GM18870 (cell line): ENCODE data around the gene TSTD2.

ENCODE experiments used
- ATAC-seq: cut with Tn5 transposase; IDR thresholded peaks from one replicate; pipeline ENCODE4 v1.9.1; 2021; ENCODE audit warnings: moderate library complexity; ENCODE audit not compliant: unreplicated experiment

TSTD2 gene

DNA sequence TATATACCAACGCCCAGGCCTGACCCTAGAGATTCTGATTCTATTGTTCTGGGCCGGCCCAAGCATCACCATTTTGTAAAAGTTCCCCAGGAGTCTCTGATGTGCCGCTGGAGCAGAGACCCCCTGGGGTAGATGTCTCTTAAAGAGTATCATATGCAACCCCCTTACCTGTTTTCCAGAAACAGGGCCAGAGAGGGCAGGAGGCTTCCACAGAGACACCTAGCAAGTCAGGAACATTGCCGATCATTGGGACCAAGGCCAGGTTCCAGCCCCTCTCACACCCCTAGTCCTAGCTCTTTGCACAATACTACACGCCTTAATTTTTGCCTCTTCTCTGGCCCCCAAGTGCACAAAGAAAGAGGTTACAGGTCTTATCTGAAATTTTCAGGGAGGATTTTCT is 67.9 kb downstream of the TSTD2 start:
- no peak for ATAC-seq

DNA sequence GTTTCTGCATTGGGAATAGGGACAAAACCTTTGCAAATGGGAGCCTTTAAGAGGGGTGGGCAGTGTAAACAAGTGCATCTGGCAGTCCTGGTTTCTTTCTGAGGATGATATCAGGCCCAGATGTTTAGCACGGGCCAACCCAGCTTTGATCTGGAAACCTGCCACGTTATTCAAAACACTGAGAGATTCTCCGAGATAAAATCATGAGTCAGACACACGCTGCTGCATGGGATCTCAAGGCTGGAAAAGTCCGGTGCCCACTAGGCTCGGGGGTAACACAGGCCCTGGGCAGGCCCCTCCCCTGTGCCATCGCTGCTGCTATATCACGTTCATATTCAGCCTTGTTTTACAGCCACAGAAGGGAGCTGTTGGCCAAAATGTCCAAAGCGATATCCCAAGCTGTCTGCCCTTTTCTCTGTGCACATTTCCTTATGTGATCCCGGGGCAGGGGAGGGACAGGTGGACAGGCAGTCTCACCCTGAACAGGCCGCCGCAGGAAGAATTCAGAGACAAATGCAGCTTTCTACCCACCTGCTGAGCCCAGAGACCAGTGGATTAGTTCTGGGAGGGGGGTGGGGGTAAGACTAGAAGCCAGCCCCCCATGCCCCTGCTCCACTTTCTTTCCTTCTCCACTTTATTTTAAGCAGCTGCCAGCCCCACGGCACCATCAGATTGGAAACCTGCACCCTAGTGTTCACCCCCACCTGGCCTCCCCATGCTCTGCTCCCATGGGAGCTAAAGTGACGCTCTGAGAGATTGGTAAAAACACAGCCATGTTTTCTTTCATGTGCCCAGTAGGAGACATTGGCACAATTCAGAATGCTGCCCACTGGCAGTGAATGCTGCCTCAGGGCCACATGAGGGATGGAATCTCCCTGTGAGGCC is 68.6 kb downstream of the TSTD2 start:
- ATAC-seq: no peak

DNA sequence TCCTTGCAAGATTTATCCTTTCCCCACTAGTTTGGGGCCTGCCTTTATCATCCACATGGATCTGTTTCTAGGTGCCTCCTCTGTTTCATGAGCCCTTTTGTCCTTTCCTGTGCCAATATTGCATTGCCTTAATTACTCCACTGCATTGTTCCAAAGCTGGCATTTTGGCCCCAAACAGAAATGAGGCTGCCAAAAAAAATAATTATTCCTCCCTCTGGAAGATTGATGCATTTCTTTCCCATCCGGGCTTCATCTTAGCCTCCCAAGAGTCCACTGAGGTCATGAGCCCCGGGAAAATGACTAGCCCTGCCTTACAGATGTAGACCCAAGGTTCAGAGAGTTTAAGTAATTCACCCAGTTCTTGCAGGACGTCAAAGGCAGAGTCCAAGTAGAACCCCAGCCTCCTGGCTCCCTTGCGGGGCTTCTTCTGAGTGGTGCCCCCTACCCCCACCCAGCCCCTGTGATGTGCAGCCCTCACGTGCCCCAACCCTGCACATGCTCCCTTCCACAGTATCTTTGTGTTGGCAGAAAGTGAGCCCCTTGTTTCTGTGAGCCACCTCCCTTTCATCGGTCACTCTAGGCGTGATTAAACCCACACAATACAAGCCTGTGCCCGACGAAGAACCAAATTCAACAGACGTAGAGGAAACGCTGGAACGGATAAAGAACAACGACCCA is 69.6 kb downstream of the TSTD2 start:
- ATAC-seq: no peak

- ATAC-seq: no peak
Observed at GRCh38 chr9:97562542-97562941, 70.6 kb downstream of the TSTD2 start.

DNA sequence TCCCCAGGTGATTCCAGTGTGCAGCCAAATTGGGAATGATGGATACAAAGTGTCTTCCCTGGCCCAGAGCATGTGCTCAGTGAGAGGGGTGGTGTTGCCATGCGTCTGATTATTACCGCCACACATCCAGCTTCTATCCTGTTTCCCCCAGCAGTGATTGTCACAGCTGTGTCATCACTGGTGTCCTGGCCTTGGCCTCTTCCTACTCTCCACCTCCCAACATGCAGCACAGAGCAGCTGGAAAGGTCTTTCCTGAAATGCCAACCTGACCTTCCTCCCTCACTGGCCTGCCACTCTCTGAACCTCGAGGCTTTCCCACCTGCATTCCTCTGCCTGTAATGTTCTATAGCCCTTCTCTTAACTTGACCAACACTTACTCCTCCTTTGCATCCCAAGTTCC is 71.7 kb downstream of the TSTD2 start:
- ATAC-seq: no peak

GRCh38 chr9:97560851-97561250 is 72.3 kb downstream of the TSTD2 start:
- ATAC-seq: no peak

DNA sequence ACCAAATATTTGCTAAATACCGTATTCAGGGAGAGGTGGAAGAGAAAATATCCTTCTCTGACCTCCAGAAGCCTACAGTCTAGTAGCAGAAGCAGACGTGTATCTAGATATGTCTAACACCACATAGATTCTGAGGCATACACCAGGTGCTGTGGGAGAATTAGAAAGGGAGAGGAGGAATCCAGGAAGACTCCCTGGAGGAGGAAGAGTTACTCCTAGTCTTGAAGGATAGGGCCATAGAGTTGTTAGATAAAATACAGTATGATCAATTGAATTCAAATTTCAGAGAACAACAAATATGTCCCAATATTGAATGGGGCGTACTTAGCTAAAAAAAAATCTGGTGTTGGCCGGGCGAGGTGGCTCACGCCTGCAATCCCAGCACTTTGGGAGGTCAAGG is 73.0 kb downstream of the TSTD2 start:
- ATAC-seq: no peak

DNA sequence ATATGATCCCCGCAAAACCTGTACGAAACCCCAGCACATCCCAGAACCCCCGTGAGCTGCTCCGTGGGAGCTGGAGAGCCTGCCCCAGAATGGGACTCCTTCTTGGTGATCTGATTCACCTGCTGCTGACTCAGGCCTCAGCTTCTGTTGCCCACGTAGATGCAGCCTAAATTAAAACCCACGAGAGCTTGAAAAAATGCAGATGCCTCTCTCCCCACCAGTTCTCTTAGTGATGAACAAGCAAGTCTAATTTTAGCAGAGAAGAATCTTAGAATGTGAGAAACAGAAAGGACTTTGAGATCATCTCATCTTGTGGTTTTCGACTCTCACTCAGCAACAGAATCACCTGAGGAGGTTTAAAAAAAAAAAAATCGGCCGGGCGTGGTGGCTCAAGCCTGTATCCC is 74.1 kb downstream of the TSTD2 start:
- peak; percentile 63 for ATAC-seq

- peak; percentile 20 for ATAC-seq
Observed at GRCh38 chr9:97558701-97559101, 74.5 kb downstream of the TSTD2 start.

- no peak for ATAC-seq
Observed at GRCh38 chr9:97557606-97558095, 75.5 kb downstream of the TSTD2 start.

DNA sequence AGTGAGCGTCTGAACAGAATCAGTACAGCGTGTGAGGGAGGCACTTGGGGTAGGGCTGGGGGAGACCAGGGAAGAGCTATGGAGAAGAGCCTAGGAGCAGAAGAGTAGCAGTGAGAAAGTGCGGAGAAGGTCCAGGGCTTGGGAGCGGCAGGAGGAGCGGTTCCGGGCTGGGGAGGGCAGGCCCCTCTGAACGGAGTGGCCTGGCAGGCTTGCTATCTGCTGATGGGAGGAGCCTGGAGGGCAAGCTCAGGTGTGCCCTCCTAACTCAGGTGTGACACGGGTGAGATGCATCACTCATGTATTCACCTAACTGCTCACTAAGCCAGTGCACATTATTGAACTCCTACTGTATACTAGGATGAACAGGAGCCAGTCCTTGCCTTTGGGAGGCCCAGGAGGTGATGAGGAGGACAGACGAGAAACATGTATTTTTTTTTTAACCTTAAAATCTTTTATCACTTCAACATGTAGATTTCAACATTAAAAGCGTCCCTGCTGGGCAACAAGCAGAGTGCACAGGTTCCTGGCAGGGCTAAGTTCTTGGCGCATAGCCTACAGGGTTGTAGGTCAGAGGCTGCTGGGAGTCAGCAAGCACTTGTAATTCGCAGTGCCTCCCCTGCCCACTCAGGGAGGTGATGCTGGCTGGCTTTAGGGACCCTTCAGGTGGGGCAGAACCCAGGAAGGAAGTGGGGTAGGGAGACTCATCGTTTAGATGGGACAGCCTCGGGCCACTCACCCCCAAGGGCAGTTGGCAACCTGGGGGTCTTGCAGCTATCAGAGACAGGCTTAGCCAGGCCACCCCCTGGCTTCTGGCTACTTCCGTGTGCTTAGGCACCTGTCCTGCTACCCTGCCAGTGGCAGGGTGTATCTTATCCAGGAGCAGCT is 76.2 kb downstream of the TSTD2 start:
- no peak for ATAC-seq

DNA sequence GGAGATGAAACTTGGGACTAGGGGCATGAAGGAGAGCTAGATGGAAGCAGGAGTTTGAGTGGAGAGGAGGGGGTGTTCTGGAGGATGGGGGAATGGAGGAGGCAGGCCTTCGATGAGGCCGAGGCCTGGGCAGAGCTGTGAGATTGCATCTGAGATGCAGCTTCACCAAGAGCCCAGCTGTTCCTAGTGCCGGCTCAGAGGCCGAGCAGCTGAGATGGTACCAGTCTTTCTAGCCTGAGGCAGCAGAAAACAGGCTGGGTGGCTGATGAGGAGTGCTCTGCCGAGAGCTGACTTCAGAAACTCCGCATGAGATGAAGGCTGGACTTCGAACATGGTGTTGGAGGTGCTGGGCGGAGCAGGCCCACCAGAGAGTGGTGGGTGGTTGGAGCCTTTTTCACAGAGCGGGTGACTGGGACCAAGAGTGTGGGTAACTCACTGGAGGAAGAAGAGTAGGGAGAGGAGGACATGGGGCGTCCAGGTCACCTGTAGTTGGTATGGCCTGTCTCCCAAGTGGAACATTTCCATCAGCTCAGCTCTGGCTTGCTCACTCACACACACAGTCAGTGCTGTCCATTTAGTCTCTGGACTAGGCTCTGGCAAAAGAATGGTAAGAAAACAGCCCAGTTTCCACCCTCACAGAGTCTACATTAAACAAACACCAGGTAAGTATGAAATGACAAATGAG is 77.0 kb downstream of the TSTD2 start:
- ATAC-seq: no peak

DNA sequence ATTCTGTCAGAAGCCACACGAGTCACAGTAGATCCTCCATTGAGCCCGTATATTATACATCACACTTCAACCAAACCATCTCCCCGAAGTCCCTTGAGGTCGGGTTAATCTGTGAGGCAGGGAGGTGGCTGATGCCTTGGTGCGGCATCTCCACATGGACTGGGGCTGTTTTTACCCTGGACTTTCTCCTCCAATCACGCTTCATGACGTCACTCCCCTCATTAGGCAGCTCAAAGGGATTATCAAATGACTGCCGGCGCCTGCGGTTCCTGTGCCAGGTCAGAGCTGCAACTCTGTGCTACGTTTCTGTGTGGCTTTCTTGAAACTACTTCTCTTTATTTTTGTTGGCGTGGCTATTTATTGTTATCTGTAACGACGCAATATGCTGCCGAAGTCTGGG is 78.0 kb downstream of the TSTD2 start:
- ATAC-seq: no peak

DNA sequence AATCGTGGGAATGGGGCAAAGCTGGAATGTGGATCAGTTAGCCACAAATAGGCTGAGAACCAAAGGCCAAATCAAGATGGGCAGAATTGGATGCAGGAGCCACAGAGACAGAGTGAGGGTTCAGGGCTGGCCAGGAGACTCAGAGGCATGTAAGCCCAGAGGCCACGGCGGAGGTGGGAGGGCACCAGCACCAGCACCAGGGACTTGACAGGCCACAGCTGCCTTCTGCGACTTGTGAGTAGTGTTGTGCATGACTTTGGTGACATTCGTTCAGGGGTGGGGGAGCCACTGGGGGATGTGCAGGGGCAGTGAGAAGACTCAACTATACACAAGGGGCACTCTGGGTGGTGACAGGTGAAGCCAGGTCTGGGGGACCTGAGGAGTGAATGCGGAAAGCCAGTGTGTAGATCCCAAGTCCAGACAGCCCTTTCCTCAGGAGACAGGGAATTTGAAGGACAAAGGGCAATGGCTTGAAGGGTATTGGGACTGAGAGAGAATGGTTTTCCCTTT is 78.5 kb downstream of the TSTD2 start:
- ATAC-seq: no peak

GRCh38 chr9:97553841-97554240 is 79.3 kb downstream of the TSTD2 start:
- ATAC-seq: no peak

GRCh38 chr9:97553141-97553540 is 80.0 kb downstream of the TSTD2 start:
- ATAC-seq: no peak

DNA sequence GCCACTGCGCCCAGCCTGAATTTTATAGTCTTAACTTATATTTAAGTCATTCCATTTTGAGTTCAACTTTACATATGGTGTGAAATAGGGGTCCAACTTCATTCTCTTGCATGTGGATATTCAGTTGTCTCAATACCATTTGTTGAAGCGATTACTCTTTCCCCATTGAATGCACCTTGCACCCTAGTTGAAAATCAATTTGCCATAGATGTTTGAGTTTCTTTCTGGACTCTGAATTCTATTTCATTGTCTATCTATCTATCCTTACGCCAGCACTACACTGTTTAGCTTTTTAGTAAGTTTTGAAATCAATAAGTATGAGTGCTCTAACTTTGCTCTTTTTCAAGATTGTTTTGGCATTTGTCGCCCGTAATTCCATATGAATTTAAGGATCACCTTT is 81.9 kb downstream of the TSTD2 start:
- ATAC-seq: no peak

DNA sequence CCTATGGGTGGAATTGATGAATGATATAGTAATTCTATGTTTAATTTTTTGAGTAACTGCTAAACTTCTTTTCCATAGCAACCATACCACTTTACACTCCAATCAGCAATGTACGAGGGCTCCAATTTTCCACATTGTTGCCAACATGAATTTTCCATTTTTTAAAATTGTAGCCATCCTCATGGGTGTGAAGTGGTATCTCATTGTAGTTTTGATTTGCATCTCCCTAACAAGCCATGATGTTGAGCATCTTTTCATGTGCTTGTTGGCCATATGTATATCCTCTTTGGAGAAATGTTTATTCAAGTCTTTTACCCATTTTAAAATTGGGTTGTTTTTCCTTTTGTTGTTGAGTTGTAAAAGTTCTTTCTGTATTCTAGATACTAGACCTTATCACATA is 82.8 kb downstream of the TSTD2 start:
- ATAC-seq: no peak
